Measurements from ENCODE around the gene SLC13A3. TPM values are rescaled to one million over a fixed set of nuclear protein-coding genes. Genes with fewer than 3 reads are reported as not detected.

The SLC13A3 gene
- total and polyA plus RNA-seq, 2 of the 4 experiments (the other 2 are of a cell fraction): 2.5 to 4.2 TPM

DNA sequence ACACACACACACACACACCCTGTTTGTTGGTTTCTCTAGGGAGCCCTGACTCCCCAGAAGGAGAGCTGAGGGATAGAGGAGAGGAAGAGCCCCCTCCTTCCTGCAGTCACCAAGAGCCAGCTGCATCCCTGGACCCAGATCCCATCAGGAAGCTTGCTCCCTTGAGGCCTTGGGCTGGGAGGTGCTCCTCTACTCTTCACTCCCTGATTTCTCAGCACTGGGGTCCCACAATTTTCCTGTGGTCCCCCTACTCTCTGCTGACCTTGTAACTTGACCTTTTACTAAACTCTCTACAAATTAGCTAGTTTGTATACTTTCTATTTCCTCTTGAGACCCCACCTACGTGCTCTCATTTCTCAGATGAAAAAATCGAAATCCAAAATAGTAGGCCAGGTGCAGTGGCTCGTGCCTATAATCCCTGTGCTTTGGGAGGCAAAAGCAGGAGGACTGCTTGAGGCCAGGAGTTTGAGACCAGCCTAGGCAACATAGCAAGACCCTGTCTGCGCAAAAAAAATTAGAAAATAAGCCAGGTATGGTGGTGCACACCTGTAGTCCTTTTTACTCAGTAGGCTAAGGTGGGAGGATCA lies 95.8 kb downstream of the SLC13A3 start:
- Histone ChIP-seq H2AFZ (replicated peaks; ENCODE audit: low read length, poor library complexity) (no peak overlapping the region), H4K20me1 (ENCODE audit: insufficient read depth, low read length) (no peaks in the 10 kb centered on the region), H4K5ac (ENCODE audit: low read depth, low read length) (no peak overlapping the region), H3K79me1 (ENCODE audit: low read depth in 1 of 2, low read length in 2 of 2) (no peaks in the 10 kb centered on the region), H3K27me3 (ENCODE audit: control insufficient read depth, insufficient read depth, low read length) (no peaks in the 10 kb centered on the region; the same call in 1 of the 2 replicates), H3K4me1 (ENCODE audit: control insufficient read depth, insufficient read depth, low read length) (peaks cover 1% of the 10 kb centered on the region; the same call in 1 of the 2 replicates), H3K4me3 (ENCODE audit: insufficient read depth, low read depth, low read length) (no peak overlapping the region), H3K14ac (replicated peaks; ENCODE audit: low read depth, low read length) (no peak overlapping the region), H2BK20ac (ENCODE audit: low read depth, low read length) (no peak overlapping the region), H2AK5ac (ENCODE audit: low read depth, low read length) (no peak overlapping the region), H3K23ac (ENCODE audit: low read depth, low read length) (no peak overlapping the region), H3K9me3 (ENCODE audit: control insufficient read depth, insufficient read depth, low read length) (no peaks in the 10 kb centered on the region), H3K27ac (ENCODE audit: insufficient read depth, low read length) (no peak overlapping the region), H2BK5ac (ENCODE audit: low read depth, low read length, poor library complexity, severe bottlenecking) (no peak overlapping the region), H2BK120ac (ENCODE audit: low read depth, low read length) (no peak overlapping the region), H4K91ac (ENCODE audit: insufficient read depth, low read depth, low read length) (no peak overlapping the region), H4K8ac (ENCODE audit: low read depth in 2 of 2, low read length in 2 of 2) (no peak overlapping the region), H3K4ac (ENCODE audit: low read depth, low read length) (no peak overlapping the region), H2AK9ac (replicated peaks; ENCODE audit: low read depth, low read length, poor library complexity) (no peak overlapping the region), H3K36me3 (ENCODE audit: control insufficient read depth, insufficient read depth, low read length) (no peaks in the 10 kb centered on the region), H3K56ac (ENCODE audit: extremely low read depth, insufficient read depth, low read length) (no peak overlapping the region), H2BK15ac (ENCODE audit: low read depth, low read length) (no peak overlapping the region), H3K18ac (ENCODE audit: low read depth, low read length) (no peak overlapping the region), H3K9me1 (ENCODE audit: insufficient read depth, low read length) (no peaks in the 10 kb centered on the region; the same call in 1 of the 2 replicates), H3K9ac (ENCODE audit: low read depth, low read length) (no peak overlapping the region), H3K4me2 (ENCODE audit: low read depth, low read length) (no peak overlapping the region)
- in situ Hi-C loops (cut with MboI; ENCODE audit: low sequenced_read_pairs) (no loop called here), dilution Hi-C loops (cut with HindIII; ENCODE audit: low sequenced_read_pairs, unreplicated experiment) (no loop called here), intact Hi-C loops (cut with micrococcal nuclease) (loop anchor here (5.0 kb wide), 1 partner anchor 127 kb away; no protein-coding TSS in a partner anchor)
- no TSS peak for BruUV-seq (replicated peaks)
- TF ChIP-seq RAD21 (IDR thresholded peaks at IDR 0.05; ENCODE audit: low read length): no peak
- TF ChIP-seq POLR2A (IDR thresholded peaks at IDR 0.05; ENCODE audit: low read depth, low read length): no peak
- no CpG with 5 or more reads among the region's 4 CpGs for WGBS, 2 experiments (ENCODE audit: extremely low coverage in 2 of 2, insufficient read length in 1 of 2)
- no peak for ATAC-seq (ENCODE audit: low read depth)
- ChIA-PET CTCF (no interaction called here), POLR2A (ENCODE audit: unreplicated experiment) (no interaction called here)
- no peak for DNase-seq
